GM12892 (cell line): ENCODE data around the gene LAMB1.

Experiments used
- POLR2A ChIP-seq: IDR thresholded peaks from 2 replicates; pipeline ENCODE4 v1.6.1; 2011; ENCODE audit warnings: low read depth, low read length, control low read depth
- POLR2AphosphoS5 ChIP-seq: IDR thresholded peaks from 2 replicates; pipeline ENCODE4 v1.6.1; 2011; ENCODE audit warnings: low read depth, low read length, control low read depth

GRCh38 chr7:108014215-108014614, 11.3 kb upstream of the LAMB1 start:
- TF ChIP-seq POLR2A: no peak
- no peak for TF ChIP-seq POLR2AphosphoS5
